ENCODE measurements around the gene B3GNT2.
"Not testable (repeated sequence)": the region's sequence is repeated elsewhere in the genome, so short reads cannot be mapped to it uniquely, and the experiment has no call there.

The B3GNT2 gene

DNA sequence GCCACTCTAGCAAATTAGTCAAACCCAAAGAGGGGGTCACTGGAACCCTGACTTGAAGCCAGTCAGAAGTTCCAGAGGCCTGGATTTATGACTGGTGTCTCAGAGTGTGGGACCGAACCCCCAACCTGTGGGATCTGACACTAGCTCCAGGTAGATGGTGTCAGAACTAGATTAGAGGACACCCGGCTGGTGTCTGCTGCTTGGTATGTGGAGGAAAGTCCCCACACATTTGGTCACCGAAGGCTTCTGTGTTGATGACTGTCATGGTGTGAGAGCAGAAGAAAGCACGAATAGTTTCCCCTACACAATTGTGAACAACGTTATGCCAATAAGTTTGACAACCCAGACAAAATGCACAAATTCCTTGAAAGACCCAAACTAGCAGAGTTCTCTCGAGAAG lies 48.1 kb downstream of the B3GNT2 start:
- DNase-seq: no peak

- DNase-seq: no peak
These were observed 52.3 kb downstream of the B3GNT2 start for GRCh38 chr2:62248226-62248625.

- DNase-seq: no peak
These were observed 54.3 kb downstream of the B3GNT2 start for GRCh38 chr2:62250239-62250638.

GRCh38 chr2:62254424-62255266 lies 58.7 kb downstream of the B3GNT2 start:
- no peak for DNase-seq

DNA sequence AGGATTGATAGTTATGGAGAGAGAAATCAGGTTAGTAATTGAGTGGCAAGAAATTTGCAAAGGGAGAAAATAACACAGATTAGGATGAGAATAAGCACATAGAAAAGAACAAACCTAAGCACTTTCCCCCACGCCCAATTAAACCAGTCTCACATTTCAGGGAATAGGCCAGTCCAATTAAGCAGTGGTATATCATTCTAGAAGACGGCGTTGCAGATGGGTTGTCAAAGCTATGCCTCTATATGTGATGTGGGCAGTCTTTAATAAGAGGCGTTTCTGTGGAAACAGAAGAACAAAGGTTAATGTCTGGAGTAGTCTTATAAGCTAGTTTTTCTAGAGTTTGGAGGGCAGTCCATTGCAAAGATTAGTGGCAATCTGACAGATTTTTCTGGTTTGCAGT lies 61.6 kb downstream of the B3GNT2 start:
- DNase-seq: no peak

DNA sequence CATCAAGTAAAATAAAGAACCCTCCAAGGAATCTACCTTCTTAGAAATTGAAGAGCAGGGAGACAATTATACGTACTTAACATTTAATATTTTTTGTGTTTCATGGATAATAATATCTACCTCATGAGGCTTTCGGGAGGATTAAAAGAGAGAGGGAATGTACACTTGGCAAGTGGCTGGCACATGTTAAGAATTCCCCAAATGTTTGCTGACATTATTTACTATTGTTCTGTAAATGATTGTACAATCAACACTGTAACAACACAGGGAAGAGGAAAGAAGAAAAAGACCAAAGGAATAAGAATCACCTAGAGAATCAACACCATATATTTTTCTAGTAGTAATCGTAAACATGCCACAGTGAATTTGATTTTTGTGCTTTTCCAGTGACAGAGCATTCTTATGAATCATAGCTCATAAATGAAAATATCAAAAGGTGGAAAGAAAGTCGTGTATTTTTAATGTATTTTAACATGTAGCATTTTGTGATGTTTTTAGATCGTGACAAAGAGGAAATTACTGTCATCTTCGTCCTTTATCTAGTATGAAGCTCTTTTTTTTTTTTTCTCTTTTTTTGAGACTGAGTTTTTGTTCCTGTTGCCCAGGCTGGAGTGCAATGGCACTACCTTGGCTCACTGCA lies 67.3 kb downstream of the B3GNT2 start:
- DNase-seq: no peak

DNA sequence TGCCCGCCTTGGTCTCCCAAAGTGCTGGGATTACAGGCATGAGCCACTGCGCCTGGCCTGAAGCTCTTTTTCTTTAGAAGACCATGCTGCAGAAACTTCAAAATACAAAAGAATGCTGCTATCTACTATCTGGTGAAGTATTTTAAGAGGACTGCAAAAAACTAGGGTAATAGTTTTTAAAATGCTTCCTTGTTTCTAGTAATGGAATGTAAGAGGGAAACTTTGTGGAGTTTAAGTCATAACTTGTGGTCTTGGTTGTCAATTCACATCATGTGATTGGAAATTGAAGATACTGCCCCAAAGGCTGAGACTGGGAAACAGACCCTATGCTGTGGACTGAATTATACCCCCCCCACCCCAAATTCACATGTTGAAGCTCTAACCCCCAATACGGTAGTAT lies 68.3 kb downstream of the B3GNT2 start:
- no peak for DNase-seq

DNA sequence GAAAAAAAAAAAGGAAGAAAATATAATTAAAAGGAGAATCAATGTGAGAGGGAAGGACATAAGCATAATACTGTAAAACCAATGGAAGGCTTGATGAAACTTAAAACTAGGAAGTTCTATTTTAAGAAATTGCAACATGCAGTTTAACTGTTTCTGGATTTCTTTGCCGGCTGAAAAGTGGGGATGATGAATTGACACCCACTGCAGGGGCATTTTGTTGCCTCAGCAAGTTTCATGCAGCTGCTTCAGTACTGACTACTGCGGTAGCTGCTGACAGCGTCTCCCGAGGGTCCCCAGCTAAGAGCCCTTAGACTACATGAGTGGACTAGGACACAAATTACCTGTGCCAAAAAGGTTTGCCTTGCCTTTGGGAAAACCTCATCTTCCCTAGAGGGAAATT lies 69.2 kb downstream of the B3GNT2 start:
- no peak for DNase-seq

GRCh38 chr2:62266433-62267038 lies 70.6 kb downstream of the B3GNT2 start:
- DNase-seq: no peak

GRCh38 chr2:62267696-62268095 lies 71.8 kb downstream of the B3GNT2 start:
- no peak for DNase-seq

DNA sequence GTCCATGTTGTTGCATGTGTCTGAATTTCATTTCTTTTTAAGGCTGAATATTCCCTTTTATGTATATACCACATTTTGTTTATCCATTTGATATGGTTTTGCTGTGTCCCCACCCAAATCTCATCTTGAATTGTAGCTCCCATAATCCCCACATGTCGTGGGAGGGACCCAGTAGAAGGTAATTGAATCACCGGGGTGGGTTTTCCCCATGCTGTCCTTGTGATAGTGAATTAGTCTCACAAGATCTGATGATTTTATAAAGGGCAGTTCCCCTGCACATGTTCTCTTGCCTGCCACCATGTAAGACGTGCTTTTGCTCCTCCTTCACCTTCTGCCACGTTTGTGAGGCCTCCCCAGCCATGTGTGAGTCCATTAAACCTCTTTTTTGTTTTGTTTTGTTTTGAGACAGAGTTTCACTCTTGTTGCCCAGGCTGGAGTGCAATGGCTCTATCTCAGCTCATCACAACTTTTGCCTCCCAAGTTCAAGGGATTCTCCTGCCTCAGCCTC lies 72.8 kb downstream of the B3GNT2 start:
- not testable (repeated sequence) for DNase-seq

DNA sequence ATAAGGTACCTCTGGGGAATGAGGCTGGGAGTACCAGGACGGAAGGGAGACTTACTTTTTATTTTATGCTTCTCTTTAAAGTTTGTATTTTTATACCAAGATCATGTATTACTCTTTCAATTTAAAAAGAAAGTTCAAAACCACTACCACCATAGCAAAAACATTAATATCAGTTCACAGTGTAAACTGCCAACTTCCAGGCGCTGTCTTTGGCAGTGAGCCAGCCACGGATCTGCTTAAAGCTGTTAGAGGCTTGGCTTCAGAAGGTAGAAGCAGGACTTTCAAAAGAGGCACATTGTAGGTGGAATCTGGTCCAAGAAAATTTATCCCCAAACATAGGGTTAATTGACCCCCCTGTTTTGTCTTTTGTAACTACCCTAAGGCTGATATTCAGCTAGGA lies 74.8 kb downstream of the B3GNT2 start:
- DNase-seq: no peak
